Small intestine (tissue), 16 donors: ENCODE measurements around the gene CYP4A22. TPM values are rescaled to one million over a fixed set of nuclear protein-coding genes. Genes with fewer than 3 reads are reported as not detected.
"Not testable (repeated sequence)": the region's sequence is repeated elsewhere in the genome, so short reads cannot be mapped to it uniquely, and the experiment has no call there.

ENCODE experiments used
- DNase-seq, 2 donors: peaks; one replicate each; pipeline versions ENCODE4 v3.0.0 to v3.0.0-alpha.2; 2013
- FAIRE-seq: peaks from 2 replicates; lab custom pipeline; 2012; peaks lifted over from hg19 to GRCh38; lab: Jason Lieb, UNC
- H3K27ac ChIP-seq, 3 donors: one replicate each; pipeline ENCODE4 v1.5.1; 2013; ENCODE audit warnings: low read length in 2 of 3, mild to moderate bottlenecking in 2 of 3, control low read depth in 1 of 3, inconsistent platforms in 1 of 3, low read depth in 1 of 3, moderate library complexity in 1 of 3
- H3K27me3 ChIP-seq, 3 donors: one replicate each; pipeline ENCODE4 v1.6.1; 2013; ENCODE audit warnings: low read length in 3 of 3, inconsistent platforms in 1 of 3; ENCODE audit not compliant: control insufficient read depth in 3 of 3, insufficient read depth in 3 of 3
- H3K36me3 ChIP-seq, 3 donors: one replicate each; pipeline ENCODE4 v1.6.1; 2013; ENCODE audit warnings: low read length in 3 of 3, inconsistent platforms in 1 of 3, low read depth in 1 of 3, mild to moderate bottlenecking in 1 of 3, moderate library complexity in 1 of 3; ENCODE audit not compliant: control insufficient read depth in 3 of 3, insufficient read depth in 2 of 3
- H3K4me1 ChIP-seq, 3 donors: one replicate each; pipeline ENCODE4 v1.6.1; 2013; ENCODE audit warnings: low read length in 2 of 3, inconsistent platforms in 1 of 3, low read depth in 1 of 3, mild to moderate bottlenecking in 1 of 3, moderate library complexity in 1 of 3; ENCODE audit not compliant: control insufficient read depth in 3 of 3, insufficient read depth in 2 of 3
- H3K4me3 ChIP-seq, 3 donors: one replicate each; pipeline ENCODE4 v1.5.1; 2013; ENCODE audit warnings: low read length in 3 of 3, control low read depth in 1 of 3, inconsistent platforms in 1 of 3, low read depth in 1 of 3, mild to moderate bottlenecking in 1 of 3, moderate library complexity in 1 of 3
- H3K9me3 ChIP-seq, 2 donors: one replicate each; pipeline ENCODE4 v1.6.1; 2013; ENCODE audit warnings: low read depth in 1 of 2, low read length in 1 of 2; ENCODE audit not compliant: control insufficient read depth in 2 of 2, insufficient read depth in 1 of 2
- WGBS, 3 donors: extraction: QIAGEN DNeasy Blood & Tissue Kit; methylation state at CpG; one replicate each; pipeline ENCODE4 v1.1.7; 2013; 5-methylcytosine and 5-hydroxymethylcytosine counted together
- long read RNA-seq, 10 donors: transcript quantifications; one replicate each; lab custom pipeline, GENCODE V29; 2026
- polyA plus RNA-seq, 4 donors: library from polyadenylated mRNA; stranded (reverse) in 3 of 4; unstranded in 1 of 4; fragments of 200-250 nt in 3 of 4; fragments of 120-200 nt in 1 of 4; gene quantifications; one replicate each; pipeline versions ENCODE4 v1.2.1 to v1.2.3, GENCODE V29; 2013
- donor health status: healthy with polysubstance abuse.
- donor health status: control.
- donor health status: control.
- donor health status: Bipolar disorder and iron deficiency.
- donor health status: healthy.

The CYP4A22 gene
- 1 to 10 TPM in 1 of 4 donors, under 1 TPM in 2, not detected in 1; 0.01 to 1.3 (median 0.54) TPM for polyA plus RNA-seq
- long read RNA-seq, donor 1, result 0 reads
- long read RNA-seq, donor 2, result 0 reads
- long read RNA-seq, donor 3, result 0 reads
- long read RNA-seq, donor 4, result 0 reads
- long read RNA-seq, donor 5, result 0 reads
- long read RNA-seq, donor 6, result 0 reads
- long read RNA-seq, donor 7, result 0 reads
- long read RNA-seq, donor 8, result 0 reads
- long read RNA-seq, donor 9, result 0 reads
- long read RNA-seq, donor 10, result 0 reads

GRCh38 chr1:47137198-47137597 is at the start of gene CYP4A22:
CYP4A22 (plus strand) TSS chr1:47137441; CDS start chr1:47137486, 45 bp downstream.
- Histone ChIP-seq H3K27ac (no peak within 1 kb of the TSS), H3K4me1 (no peaks in the 10 kb centered on the region), H3K4me3 (no peak within 1 kb of the TSS), H3K36me3 (no peaks in the 10 kb centered on the region), H3K9me3 (no peaks in the 10 kb centered on the region), H3K27me3 (peaks cover 0 to 4% (median 0%) of the 10 kb centered on the region in 3 donors)
- DNase-seq (no peak), FAIRE-seq (no peak)
- 69 to 87% (median 85%) methylated on average over 4 of the region's 4 CpGs for WGBS, 3 donors

GRCh38 chr1:47089356-47089755 is 47.9 kb upstream of the CYP4A22 start:
- DNase-seq, result peak; percentile 18 to 27
- not testable (repeated sequence) for H3K4me1 ChIP-seq, H3K27ac ChIP-seq, H3K36me3 ChIP-seq, FAIRE-seq, H3K27me3 ChIP-seq, H3K9me3 ChIP-seq, H3K4me3 ChIP-seq
- 2 to 11% (median 7%) methylated on average over 3 of the region's 3 CpGs for WGBS, 3 donors

- H3K27ac ChIP-seq, H3K36me3 ChIP-seq, H3K27me3 ChIP-seq, H3K4me3 ChIP-seq, H3K9me3 ChIP-seq, DNase-seq, FAIRE-seq, H3K4me1 ChIP-seq: not testable (repeated sequence)
- WGBS, 3 donors, result 22 to 28% (median 24%) methylated on average over 3 of the region's 3 CpGs
These were observed 45.8 kb upstream of the CYP4A22 start for GRCh38 chr1:47091476-47091875.

- H3K36me3 ChIP-seq, result no peaks in the 10 kb centered on the region
- no peak overlapping the region for H3K4me3 ChIP-seq
- H3K27ac ChIP-seq, result no peak overlapping the region
- peaks cover 0 to 2% (median 0%) of the 10 kb centered on the region in 3 donors for H3K27me3 ChIP-seq
- H3K9me3 ChIP-seq, result peaks cover 0 to 13% of the 10 kb centered on the region in 2 donors
- H3K4me1 ChIP-seq, result no peaks in the 10 kb centered on the region
- WGBS, 3 donors, result 90 to 97% (median 91%) methylated on average over 3 of the region's 3 CpGs
- no peak for DNase-seq
- no peak for FAIRE-seq
These were observed 32.4 kb upstream of the CYP4A22 start for GRCh38 chr1:47104816-47105215.

- H3K4me3 ChIP-seq, result no peak overlapping the region
- no peaks in the 10 kb centered on the region for H3K36me3 ChIP-seq
- H3K9me3 ChIP-seq, result peaks cover 0 to 13% of the 10 kb centered on the region in 2 donors
- FAIRE-seq, result no peak
- WGBS, 3 donors, result 88 to 91% (median 91%) methylated on average over 3 of the region's 3 CpGs
- no peak overlapping the region for H3K27ac ChIP-seq
- peaks cover 0 to 2% (median 0%) of the 10 kb centered on the region in 3 donors for H3K27me3 ChIP-seq
- no peaks in the 10 kb centered on the region for H3K4me1 ChIP-seq
- DNase-seq, result no peak
These were observed 30.4 kb upstream of the CYP4A22 start for GRCh38 chr1:47106792-47107191.

GRCh38 chr1:47107851-47108574 is 29.2 kb upstream of the CYP4A22 start:
- peak; percentile 5 to 27 for DNase-seq
- WGBS, 3 donors, result 54 to 58% (median 58%) methylated on average over 8 to 10 of the region's 10 CpGs
- not testable (repeated sequence) for FAIRE-seq

GRCh38 chr1:47109482-47109881 is 27.8 kb upstream of the CYP4A22 start:
- FAIRE-seq, DNase-seq: not testable (repeated sequence)

More at GRCh38 chr1:47107851-47108574, 29.2 kb upstream of the CYP4A22 start:
- not testable (repeated sequence) for H3K27ac ChIP-seq, H3K4me1 ChIP-seq, H3K27me3 ChIP-seq, H3K4me3 ChIP-seq, H3K36me3 ChIP-seq
- peaks cover 0 to 10% of the 10 kb centered on the region in 2 donors for H3K9me3 ChIP-seq

GRCh38 chr1:47113178-47113577 is 24.1 kb upstream of the CYP4A22 start:
- FAIRE-seq (no peak), DNase-seq (no peak)
- Histone ChIP-seq H3K4me1 (no peaks in the 10 kb centered on the region), H3K36me3 (no peaks in the 10 kb centered on the region), H3K9me3 (no peaks in the 10 kb centered on the region), H3K27me3 (no peaks in the 10 kb centered on the region), H3K27ac (no peak overlapping the region), H3K4me3 (no peak overlapping the region)
- WGBS, 3 donors, result 86 to 87% (median 86%) methylated on average over 4 of the region's 4 CpGs

More at GRCh38 chr1:47109482-47109881, 27.8 kb upstream of the CYP4A22 start:
- not testable (repeated sequence) for H3K9me3 ChIP-seq, H3K36me3 ChIP-seq, H3K27ac ChIP-seq, H3K27me3 ChIP-seq, H3K4me3 ChIP-seq, H3K4me1 ChIP-seq
